Upper lobe of right lung (tissue), 1 donor: ENCODE data around the gene PLXNB1. TPM values are rescaled to one million over a fixed set of nuclear protein-coding genes. Genes with fewer than 3 reads are reported as not detected.

Experiments used
- ATAC-seq: fragments of 200-7000 bp; cut with Tn5 transposase; one replicate; pipeline ENCODE4 v1.9.1; 2020; ENCODE audit warnings: mild to moderate bottlenecking, moderate library complexity
- DNase-seq: peaks from one replicate; pipeline ENCODE4 v3.0.0-alpha.2; 2020
- H3K27ac ChIP-seq: fragments of 200-600 bp; one replicate; pipeline ENCODE4 v1.8.0; 2022
- H3K27me3 ChIP-seq: fragments of 200-600 bp; one replicate; pipeline ENCODE4 v1.8.0; 2022; ENCODE audit warnings: mild to moderate bottlenecking
- H3K36me3 ChIP-seq: fragments of 200-600 bp; one replicate; pipeline ENCODE4 v1.8.0; 2022
- H3K4me1 ChIP-seq: fragments of 200-600 bp; one replicate; pipeline ENCODE4 v1.8.0; 2022
- H3K4me3 ChIP-seq: fragments of 200-600 bp; one replicate; pipeline ENCODE4 v1.8.0; 2022; ENCODE audit warnings: mild to moderate bottlenecking
- H3K9me3 ChIP-seq: fragments of 200-600 bp; one replicate; pipeline ENCODE4 v1.8.0; 2022
- intact Hi-C: fragments of 100-400 bp; cut with DNase I; formaldehyde crosslinking; loops from one replicate; pipeline ENCODE4 v1.11.0; 2022
- long read RNA-seq: library from polyadenylated mRNA; unstranded; transcript quantifications from one replicate; pipeline ENCODE4 v2.0.0, GENCODE V29; 2021
- total RNA-seq: library from RNA; stranded (reverse); fragmentation: NEBNext Ultra II Directional; extraction: Animal tissue kit (Norgen Biotek cat#: 25700); gene quantifications from one replicate; pipeline ENCODE4 v1.2.1, GENCODE V29; 2021
- TF ChIP-seq, protein P1 (sequence below): fragments of 200-600 bp; IDR thresholded peaks from one replicate; pipeline ENCODE4 v1.8.0; 2022; ENCODE audit warnings: antibody characterized with exemption
- donor health status: DM: no; HTN: yes; CAD: no; lungs with severe emphysema.

Gene PLXNB1, protein sequence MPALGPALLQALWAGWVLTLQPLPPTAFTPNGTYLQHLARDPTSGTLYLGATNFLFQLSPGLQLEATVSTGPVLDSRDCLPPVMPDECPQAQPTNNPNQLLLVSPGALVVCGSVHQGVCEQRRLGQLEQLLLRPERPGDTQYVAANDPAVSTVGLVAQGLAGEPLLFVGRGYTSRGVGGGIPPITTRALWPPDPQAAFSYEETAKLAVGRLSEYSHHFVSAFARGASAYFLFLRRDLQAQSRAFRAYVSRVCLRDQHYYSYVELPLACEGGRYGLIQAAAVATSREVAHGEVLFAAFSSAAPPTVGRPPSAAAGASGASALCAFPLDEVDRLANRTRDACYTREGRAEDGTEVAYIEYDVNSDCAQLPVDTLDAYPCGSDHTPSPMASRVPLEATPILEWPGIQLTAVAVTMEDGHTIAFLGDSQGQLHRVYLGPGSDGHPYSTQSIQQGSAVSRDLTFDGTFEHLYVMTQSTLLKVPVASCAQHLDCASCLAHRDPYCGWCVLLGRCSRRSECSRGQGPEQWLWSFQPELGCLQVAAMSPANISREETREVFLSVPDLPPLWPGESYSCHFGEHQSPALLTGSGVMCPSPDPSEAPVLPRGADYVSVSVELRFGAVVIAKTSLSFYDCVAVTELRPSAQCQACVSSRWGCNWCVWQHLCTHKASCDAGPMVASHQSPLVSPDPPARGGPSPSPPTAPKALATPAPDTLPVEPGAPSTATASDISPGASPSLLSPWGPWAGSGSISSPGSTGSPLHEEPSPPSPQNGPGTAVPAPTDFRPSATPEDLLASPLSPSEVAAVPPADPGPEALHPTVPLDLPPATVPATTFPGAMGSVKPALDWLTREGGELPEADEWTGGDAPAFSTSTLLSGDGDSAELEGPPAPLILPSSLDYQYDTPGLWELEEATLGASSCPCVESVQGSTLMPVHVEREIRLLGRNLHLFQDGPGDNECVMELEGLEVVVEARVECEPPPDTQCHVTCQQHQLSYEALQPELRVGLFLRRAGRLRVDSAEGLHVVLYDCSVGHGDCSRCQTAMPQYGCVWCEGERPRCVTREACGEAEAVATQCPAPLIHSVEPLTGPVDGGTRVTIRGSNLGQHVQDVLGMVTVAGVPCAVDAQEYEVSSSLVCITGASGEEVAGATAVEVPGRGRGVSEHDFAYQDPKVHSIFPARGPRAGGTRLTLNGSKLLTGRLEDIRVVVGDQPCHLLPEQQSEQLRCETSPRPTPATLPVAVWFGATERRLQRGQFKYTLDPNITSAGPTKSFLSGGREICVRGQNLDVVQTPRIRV (N-terminal part only)
- 103 TPM for total RNA-seq
- long read RNA-seq, full-length matches to known transcripts = 1 of 112 reads
- long read RNA-seq, partial matches to known transcripts = 65 of 112 reads
- long read RNA-seq, other reads (novel, unspliced or antisense) = 46 of 112 reads

DNA sequence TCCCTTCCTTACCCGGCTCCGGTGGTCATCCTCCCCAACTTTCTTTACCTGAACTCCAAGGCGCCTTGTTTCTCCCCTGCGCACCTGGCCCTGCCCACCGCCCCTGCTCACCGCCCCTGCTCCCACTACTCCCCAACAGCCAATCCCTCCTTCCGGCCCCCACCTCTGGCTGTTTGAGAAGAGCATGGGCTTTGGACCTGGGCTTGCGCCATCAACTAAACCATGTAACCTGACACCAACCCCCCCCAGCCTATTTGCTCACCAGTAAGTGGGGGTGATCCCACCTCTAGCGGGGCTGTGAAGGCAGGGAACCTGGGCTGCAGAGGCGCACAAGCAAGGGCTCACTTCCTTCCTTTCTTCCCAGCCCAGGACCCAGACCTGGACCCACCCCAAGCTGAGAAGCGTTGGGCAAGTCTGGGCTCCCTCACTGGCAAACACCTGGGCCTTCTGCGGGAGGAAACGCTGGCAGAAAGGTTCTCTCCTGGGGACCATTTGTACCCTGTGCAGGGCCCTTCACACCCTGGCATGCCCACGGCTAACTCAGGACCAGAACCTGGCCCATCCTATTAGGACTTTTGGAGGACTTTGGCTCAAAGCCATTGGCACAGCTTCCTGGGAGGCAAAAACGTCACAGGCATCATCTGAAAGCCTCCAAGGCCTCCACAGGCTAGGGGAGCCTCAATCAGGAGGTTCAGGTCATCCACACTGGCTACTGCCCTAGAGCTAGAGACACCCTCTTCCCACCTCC, at the start of gene PLXNB1:
Gene PLXNB1 (minus strand): TSS at position 127 of the 748 bp plus-strand sequence. CDS start 5,475 bp downstream, outside the sequence.
- H3K36me3 ChIP-seq = peaks cover 14% of the 10 kb centered on the region
- H3K4me3 ChIP-seq = peak within 1 kb of the TSS; percentile 78
- TF ChIP-seq, protein P1, sequence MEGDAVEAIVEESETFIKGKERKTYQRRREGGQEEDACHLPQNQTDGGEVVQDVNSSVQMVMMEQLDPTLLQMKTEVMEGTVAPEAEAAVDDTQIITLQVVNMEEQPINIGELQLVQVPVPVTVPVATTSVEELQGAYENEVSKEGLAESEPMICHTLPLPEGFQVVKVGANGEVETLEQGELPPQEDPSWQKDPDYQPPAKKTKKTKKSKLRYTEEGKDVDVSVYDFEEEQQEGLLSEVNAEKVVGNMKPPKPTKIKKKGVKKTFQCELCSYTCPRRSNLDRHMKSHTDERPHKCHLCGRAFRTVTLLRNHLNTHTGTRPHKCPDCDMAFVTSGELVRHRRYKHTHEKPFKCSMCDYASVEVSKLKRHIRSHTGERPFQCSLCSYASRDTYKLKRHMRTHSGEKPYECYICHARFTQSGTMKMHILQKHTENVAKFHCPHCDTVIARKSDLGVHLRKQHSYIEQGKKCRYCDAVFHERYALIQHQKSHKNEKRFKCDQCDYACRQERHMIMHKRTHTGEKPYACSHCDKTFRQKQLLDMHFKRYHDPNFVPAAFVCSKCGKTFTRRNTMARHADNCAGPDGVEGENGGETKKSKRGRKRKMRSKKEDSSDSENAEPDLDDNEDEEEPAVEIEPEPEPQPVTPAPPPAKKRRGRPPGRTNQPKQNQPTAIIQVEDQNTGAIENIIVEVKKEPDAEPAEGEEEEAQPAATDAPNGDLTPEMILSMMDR = no peak
- H3K27me3 ChIP-seq = no peaks in the 10 kb centered on the region
- intact Hi-C loops = no loop called here
- H3K9me3 ChIP-seq = no peaks in the 10 kb centered on the region
- peak within 1 kb of the TSS; percentile 89 for H3K27ac ChIP-seq
- peaks cover 53% of the 10 kb centered on the region for H3K4me1 ChIP-seq
- peak; percentile 88 for DNase-seq
- peak; percentile 59 for ATAC-seq

DNA sequence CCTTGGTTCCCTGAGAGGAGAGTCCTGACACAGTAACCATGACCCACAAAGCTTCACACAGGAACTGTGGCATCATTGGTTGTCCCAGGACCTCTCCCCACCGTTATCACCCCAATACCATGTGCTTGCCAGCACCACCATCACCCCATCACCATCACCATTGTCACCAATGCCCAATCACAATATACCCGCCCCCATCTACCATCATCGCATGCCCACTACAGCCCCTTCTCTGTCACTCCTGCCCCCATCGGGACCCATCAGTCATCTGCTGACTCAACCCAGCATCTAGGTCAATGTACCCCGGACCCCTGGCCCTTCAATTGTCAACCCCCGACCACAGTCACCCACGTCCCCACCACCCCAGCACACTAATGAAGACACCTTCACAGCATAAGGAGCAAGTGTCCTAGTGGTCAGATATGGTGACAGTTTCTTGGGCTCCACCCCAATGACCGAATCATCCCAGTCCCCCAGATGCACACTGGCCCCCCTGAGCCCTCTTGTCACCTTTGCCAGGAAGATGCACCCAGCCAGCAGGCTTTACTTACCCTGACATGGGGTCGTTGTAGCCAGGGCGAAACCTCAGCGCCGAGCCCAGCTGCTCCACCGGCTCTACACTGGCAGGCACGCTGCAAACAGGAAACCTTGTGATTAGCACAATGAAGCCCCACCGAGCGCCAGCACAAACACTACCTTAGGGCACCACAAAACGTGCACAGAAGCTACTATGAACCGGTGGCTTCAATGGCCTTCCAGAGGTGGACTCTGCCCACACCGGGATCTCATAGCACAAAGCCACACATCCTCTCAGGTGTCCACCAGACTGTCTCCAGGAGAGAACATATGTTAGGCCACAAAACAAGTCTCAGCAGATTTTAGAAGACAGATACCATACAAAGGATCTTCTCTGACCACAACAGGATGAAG, 49.0 kb upstream of the PLXNB1 start:
- Histone ChIP-seq H3K4me1 (no peaks in the 10 kb centered on the region), H3K36me3 (peaks cover 5% of the 10 kb centered on the region), H3K27ac (peak overlapping the region; percentile 26), H3K9me3 (no peaks in the 10 kb centered on the region), H3K4me3 (no peak overlapping the region), H3K27me3 (no peaks in the 10 kb centered on the region)
- TF ChIP-seq, protein P1 = no peak
- intact Hi-C loops = no loop called here
- no peak for DNase-seq
- peak; percentile 40 for ATAC-seq

- DNase-seq (no peak), ATAC-seq (no peak)
- TF ChIP-seq, protein P1 = no peak
- H3K4me1 ChIP-seq = peaks cover 6% of the 10 kb centered on the region
- no peak overlapping the region for H3K4me3 ChIP-seq
- intact Hi-C loops = no loop called here
- no peaks in the 10 kb centered on the region for H3K27me3 ChIP-seq
- H3K9me3 ChIP-seq = no peaks in the 10 kb centered on the region
- peak overlapping the region; percentile 26 for H3K27ac ChIP-seq
- peaks cover 5% of the 10 kb centered on the region for H3K36me3 ChIP-seq
These were observed 48.2 kb upstream of the PLXNB1 start for GRCh38 chr3:48477959-48478520.

DNA sequence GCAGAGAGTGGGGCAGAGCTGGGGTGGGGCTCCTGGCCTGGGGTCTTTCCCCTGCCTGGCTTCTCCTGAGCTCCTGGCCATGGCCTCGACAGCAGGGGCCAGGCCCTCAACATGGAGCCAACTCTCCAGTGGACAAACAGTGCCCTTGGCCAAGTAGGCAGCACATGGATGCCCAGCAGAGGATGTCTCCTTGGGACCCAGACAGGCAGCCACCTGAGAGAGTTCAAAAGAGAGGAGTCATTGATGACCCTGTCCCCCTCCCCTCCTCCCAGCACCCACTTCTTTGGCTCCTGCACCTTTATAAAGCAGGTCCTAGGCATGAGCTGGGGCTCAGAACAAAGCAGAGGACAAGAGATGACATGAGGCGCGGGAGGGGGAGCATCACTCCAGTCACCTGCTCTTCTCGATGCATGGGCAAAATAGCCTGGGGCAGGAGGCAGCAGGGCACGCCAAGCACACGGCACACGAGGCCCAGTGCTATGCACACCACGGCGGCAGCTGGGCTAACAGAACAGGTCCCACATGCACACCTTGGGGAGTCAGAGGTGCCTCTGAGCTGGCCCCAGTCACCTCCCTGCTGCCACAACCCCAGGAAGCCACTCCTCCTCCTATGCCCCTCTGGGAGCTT, 46.7 kb upstream of the PLXNB1 start:
- Histone ChIP-seq H3K27ac (no peak overlapping the region), H3K36me3 (peaks cover 5% of the 10 kb centered on the region), H3K27me3 (no peaks in the 10 kb centered on the region), H3K9me3 (no peaks in the 10 kb centered on the region), H3K4me3 (no peak overlapping the region), H3K4me1 (peaks cover 13% of the 10 kb centered on the region)
- DNase-seq (no peak), ATAC-seq (no peak)
- intact Hi-C loops = no loop called here
- TF ChIP-seq, protein P1 = no peak
